Hepatocyte (in vitro differentiated cells): ENCODE data around the gene ARPC1A.
"Not testable (repeated sequence)": the region's sequence is repeated elsewhere in the genome, so short reads cannot be mapped to it uniquely, and the experiment has no call there.

Experiments used
- CTCF ChIP-seq: fragments of 200-600 bp; sonication (generic); IDR thresholded peaks from 2 replicates; pipeline ENCODE4 v1.5.1; 2016; ENCODE audit warnings: antibody characterized with exemption, mild to moderate bottlenecking; ENCODE audit not compliant: poor library complexity
- EZH2 ChIP-seq: fragments of 200-600 bp; sonication (generic); IDR thresholded peaks from 2 replicates; pipeline ENCODE4 v1.6.1; 2016; ENCODE audit warnings: antibody characterized with exemption, mild to moderate bottlenecking, borderline replicate concordance

- TF ChIP-seq EZH2, CTCF: not testable (repeated sequence)
Measured at GRCh38 chr7:99350641-99351040, 24.9 kb downstream of the ARPC1A start.
